Caco-2 (cell line): ENCODE results near the gene ZDHHC14. TPM values are rescaled to one million over a fixed set of nuclear protein-coding genes. Genes with fewer than 3 reads are reported as not detected.

Experiments used
- BruUV-seq: library from RNA; stranded (reverse); fragments of 400-500 nt; replicated peaks from 2 replicates; lab custom pipeline; 2021; lab: Mats Ljungman, UMichigan
- CTCF ChIA-PET: fragments of 300-600 bp; sonication (Branson Sonifier 250); formaldehyde crosslinking; loops from one replicate; lab custom pipeline; 2022; ENCODE audit warnings: antibody characterized with exemption; lab: Charles Lee
- POLR2A ChIA-PET: fragments of 300-600 bp; sonication (Branson Sonifier 250); formaldehyde crosslinking; loops from one replicate; lab custom pipeline; 2022; ENCODE audit warnings: antibody characterized with exemption; lab: Charles Lee
- DNase-seq, 2 experiments: peaks; one replicate each; pipeline versions ENCODE4 v3.0.0 to v3.0.0-alpha.2; 2020 to 2022
- H3K27me3 ChIP-seq: replicated peaks from 2 replicates; pipeline ENCODE4 v1.6.0; 2011; ENCODE audit warnings: low read length; ENCODE audit not compliant: control insufficient read depth, insufficient read depth
- H3K36me3 ChIP-seq: 2 replicates; pipeline ENCODE4 v1.5.1; 2011; ENCODE audit warnings: low read length; ENCODE audit not compliant: control insufficient read depth, insufficient read depth
- H3K4me1 ChIP-seq: fragments of 250-450 bp; sonication (Bioruptor Pico); 2 replicates; pipeline ENCODE4 v1.5.1; 2020; ENCODE audit warnings: mild to moderate bottlenecking
- H3K4me3 ChIP-seq: 2 replicates; pipeline ENCODE4 v1.5.1; 2011; ENCODE audit warnings: low read depth, mild to moderate bottlenecking, control low read depth, low read length
- H3K9me3 ChIP-seq: fragments of 250-450 bp; sonication (Bioruptor Pico); 2 replicates; pipeline ENCODE4 v1.5.1; 2020; ENCODE audit warnings: mild to moderate bottlenecking, moderate library complexity
- H3K27ac Mint-ChIP-seq: one replicate; pipeline ENCODE4 v1.8.0; 2022; ENCODE audit warnings: mixed read lengths; ENCODE audit not compliant: unreplicated experiment
- H3K27me3 Mint-ChIP-seq: one replicate; pipeline ENCODE4 v1.8.0; 2022; ENCODE audit warnings: mixed read lengths; ENCODE audit not compliant: insufficient read depth, unreplicated experiment
- H3K36me3 Mint-ChIP-seq: one replicate; pipeline ENCODE4 v1.8.0; 2022; ENCODE audit warnings: mild to moderate bottlenecking, mixed read lengths; ENCODE audit not compliant: insufficient read depth, unreplicated experiment
- H3K4me1 Mint-ChIP-seq: one replicate; pipeline ENCODE4 v1.8.0; 2022; ENCODE audit warnings: low read depth, mixed read lengths; ENCODE audit not compliant: unreplicated experiment
- H3K4me3 Mint-ChIP-seq: one replicate; pipeline ENCODE4 v1.8.0; 2022; ENCODE audit warnings: mild to moderate bottlenecking, moderate library complexity, mixed read lengths; ENCODE audit not compliant: unreplicated experiment
- H3K9me3 Mint-ChIP-seq: one replicate; pipeline ENCODE4 v1.8.0; 2022; ENCODE audit warnings: mixed read lengths; ENCODE audit not compliant: unreplicated experiment
- intact Hi-C: fragments of 100-400 bp; cut with micrococcal nuclease; formaldehyde crosslinking; loops from one replicate; pipeline ENCODE4 v1.10.0; 2022; ENCODE audit not compliant: unreplicated experiment
- total RNA-seq: library from RNA; stranded (reverse); gene quantifications from 2 replicates; pipeline ENCODE4 v1.2.3, GENCODE V29; 2022
- TF ChIP-seq, protein P1 (sequence below), 2 experiments: fragments of 200-600 bp in 1 of 2; IDR thresholded peaks; 1 replicate in 1 of 2; 2 replicates in 1 of 2; pipeline versions ENCODE4 v1.5.1 to v1.8.0; 2011 to 2022; ENCODE audit warnings: antibody characterized with exemption in 1 of 2, control low read depth in 1 of 2, inconsistent platforms in 1 of 2, low read depth in 1 of 2, low read length in 1 of 2, mild to moderate bottlenecking in 1 of 2, moderate library complexity in 1 of 2; ENCODE audit not compliant: insufficient read depth in 1 of 2, severe bottlenecking in 1 of 2, unreplicated experiment in 1 of 2

Gene ZDHHC14
- total RNA-seq, 1 experiment from 2014 or later, result 22.1 TPM

DNA sequence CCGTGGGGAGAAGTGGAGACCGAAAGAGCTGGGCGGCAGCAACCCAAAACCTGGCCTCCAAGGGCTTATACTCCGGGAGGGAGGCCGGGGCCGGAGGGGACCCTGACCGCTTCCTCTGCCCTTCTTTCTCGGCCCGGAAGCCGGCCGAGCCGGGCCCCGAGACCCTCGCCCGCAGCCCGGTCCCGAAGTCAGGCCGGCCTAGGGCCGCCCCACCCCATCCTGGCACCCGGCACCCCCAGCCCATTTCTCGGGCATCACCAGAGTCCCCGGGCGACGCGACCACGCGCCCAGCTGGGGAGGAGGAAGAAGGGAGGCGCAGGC lies 572 bp upstream of the ZDHHC14 start:
- no peaks in the 10 kb centered on the region for H3K9me3 Mint-ChIP-seq
- H3K36me3 Mint-ChIP-seq, result peaks cover 11% of the 10 kb centered on the region
- peaks cover 26% of the 10 kb centered on the region for H3K4me1 Mint-ChIP-seq
- BruUV-seq, result no TSS peak
- H3K4me3 Mint-ChIP-seq, result peak overlapping the region; percentile 83
- CTCF ChIA-PET, result interaction anchor here (0.6 to 1.0 kb wide), 6 partner anchors 13 to 286 kb away, joined by 3 to 5 read pairs (median 4); no protein-coding TSS in a partner anchor
- TF ChIP-seq, protein P1, sequence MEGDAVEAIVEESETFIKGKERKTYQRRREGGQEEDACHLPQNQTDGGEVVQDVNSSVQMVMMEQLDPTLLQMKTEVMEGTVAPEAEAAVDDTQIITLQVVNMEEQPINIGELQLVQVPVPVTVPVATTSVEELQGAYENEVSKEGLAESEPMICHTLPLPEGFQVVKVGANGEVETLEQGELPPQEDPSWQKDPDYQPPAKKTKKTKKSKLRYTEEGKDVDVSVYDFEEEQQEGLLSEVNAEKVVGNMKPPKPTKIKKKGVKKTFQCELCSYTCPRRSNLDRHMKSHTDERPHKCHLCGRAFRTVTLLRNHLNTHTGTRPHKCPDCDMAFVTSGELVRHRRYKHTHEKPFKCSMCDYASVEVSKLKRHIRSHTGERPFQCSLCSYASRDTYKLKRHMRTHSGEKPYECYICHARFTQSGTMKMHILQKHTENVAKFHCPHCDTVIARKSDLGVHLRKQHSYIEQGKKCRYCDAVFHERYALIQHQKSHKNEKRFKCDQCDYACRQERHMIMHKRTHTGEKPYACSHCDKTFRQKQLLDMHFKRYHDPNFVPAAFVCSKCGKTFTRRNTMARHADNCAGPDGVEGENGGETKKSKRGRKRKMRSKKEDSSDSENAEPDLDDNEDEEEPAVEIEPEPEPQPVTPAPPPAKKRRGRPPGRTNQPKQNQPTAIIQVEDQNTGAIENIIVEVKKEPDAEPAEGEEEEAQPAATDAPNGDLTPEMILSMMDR (IDR thresholded peaks at IDR 0.05; ENCODE audit: insufficient read depth in 1 of 2, low read depth in 1 of 2, low read length in 1 of 2, severe bottlenecking in 1 of 2, unreplicated experiment in 1 of 2), result no peak
- Histone ChIP-seq H3K4me3 (peak overlapping the region; percentile 98), H3K27me3 (no peaks in the 10 kb centered on the region), H3K36me3 (no peaks in the 10 kb centered on the region), H3K4me1 (peaks cover 7% of the 10 kb centered on the region; the same call in 1 of the 2 replicates), H3K9me3 (no peaks in the 10 kb centered on the region)
- intact Hi-C loops, result loop anchor here (1.0 to 2.0 kb wide), 3 partner anchors 56 to 217 kb away; no protein-coding TSS in a partner anchor
- H3K27ac Mint-ChIP-seq, result no peak overlapping the region
- no peaks in the 10 kb centered on the region for H3K27me3 Mint-ChIP-seq
- POLR2A ChIA-PET, result interaction anchor here (0.5 to 2.0 kb wide), 8 partner anchors 26 to 384 kb away, joined by 3 to 8 read pairs (median 3); partner anchors contain the start of gene TMEM242
- peak in 1 of 2 experiments; percentile 40 for DNase-seq

DNA sequence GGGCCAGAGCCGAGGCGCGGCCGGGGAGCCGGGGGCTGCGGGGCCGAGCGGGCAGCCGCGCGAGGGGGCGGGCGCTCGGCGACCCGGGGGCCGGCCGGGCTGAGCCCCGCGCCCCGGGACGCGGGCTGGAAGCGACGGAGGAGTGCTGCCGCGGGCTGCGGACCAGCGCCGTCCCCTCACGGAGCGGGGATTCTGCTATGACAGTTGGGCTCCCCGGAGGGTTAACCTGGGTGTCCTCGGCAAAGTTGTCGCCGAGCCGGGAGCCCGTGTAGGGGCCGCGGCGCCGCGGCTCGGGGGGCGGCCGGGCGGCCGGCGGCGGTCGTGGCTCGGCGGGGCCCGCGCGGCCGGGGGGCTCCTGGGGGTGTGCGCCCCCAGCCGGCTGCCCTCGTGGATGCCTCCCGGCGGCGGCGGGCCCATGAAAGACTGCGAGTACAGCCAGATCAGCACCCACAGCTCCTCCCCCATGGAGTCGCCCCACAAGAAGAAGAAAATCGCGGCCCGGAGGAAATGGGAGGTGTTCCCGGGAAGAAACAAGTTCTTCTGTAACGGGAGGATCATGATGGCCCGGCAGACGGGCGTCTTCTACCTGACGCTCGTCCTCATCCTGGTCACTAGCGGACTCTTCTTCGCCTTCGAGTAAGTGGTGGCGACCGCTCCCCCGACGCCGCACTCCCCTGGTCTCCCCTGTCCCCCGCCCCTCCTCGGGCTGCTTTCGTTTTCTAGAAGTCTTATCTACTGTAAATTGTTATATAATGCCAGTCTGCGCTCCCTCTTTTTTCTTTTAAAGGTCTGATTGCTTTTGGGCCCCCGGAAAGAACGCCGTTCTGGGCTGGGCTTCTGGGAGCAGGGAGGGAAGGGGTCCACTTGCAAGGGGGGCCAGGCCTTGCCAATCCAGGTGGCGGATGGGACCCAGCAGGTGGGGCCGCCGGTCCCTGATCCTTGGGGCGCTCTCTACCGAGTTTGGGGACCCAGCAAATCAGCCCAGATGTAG lies 936 bp downstream of the ZDHHC14 start:
- peak overlapping the region; percentile 1 for H3K27ac Mint-ChIP-seq
- intact Hi-C loops, result loop anchor here (1.0 to 2.0 kb wide), 4 partner anchors 42 to 149 kb away; no protein-coding TSS in a partner anchor
- no TSS peak for BruUV-seq
- DNase-seq, result peak; percentile 49 to 63
- CTCF ChIA-PET, result interaction anchor here (0.6 kb wide), 1 partner anchor 205 kb away, joined by 3 read pairs; no protein-coding TSS in a partner anchor
- H3K27me3 ChIP-seq, result no peaks in the 10 kb centered on the region
- peaks cover 26% of the 10 kb centered on the region for H3K4me1 Mint-ChIP-seq
- no peaks in the 10 kb centered on the region for H3K9me3 Mint-ChIP-seq
- H3K4me3 Mint-ChIP-seq, result peak overlapping the region; percentile 83
- H3K27me3 Mint-ChIP-seq, result no peaks in the 10 kb centered on the region
- TF ChIP-seq, protein P1 (IDR thresholded peaks at IDR 0.05; ENCODE audit: insufficient read depth in 1 of 2, low read depth in 1 of 2, low read length in 1 of 2, severe bottlenecking in 1 of 2, unreplicated experiment in 1 of 2), result no peak
- H3K4me3 ChIP-seq, result peak overlapping the region; percentile 98
- H3K4me1 ChIP-seq, result peaks cover 7% of the 10 kb centered on the region; the same call in 1 of the 2 replicates
- no peaks in the 10 kb centered on the region for H3K36me3 ChIP-seq
- peaks cover 11% of the 10 kb centered on the region for H3K36me3 Mint-ChIP-seq
- H3K9me3 ChIP-seq, result no peaks in the 10 kb centered on the region
- POLR2A ChIA-PET, result no interaction called here

DNA sequence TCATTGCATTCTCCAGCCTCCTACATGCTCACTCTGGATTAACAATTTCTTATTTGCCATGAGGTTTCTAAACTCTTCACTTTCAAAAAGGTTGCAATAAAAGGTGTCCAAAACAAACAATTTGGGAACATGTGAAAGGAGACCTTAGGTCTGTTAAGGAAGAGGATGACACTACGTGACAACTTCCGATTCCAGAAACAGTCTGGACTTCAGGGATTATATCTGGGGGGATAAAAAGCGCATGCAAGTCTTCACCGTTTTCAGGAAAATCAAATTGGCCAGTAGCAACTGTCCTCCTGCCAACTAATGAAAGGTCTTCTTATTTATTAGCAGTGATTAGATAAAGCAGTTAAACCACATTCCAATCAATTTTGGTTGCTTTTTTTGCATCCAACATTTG lies 1.8 kb downstream of the ZDHHC14 start:
- CTCF ChIA-PET, result interaction anchor here (0.6 to 1.0 kb wide), 2 partner anchors 10 to 204 kb away, joined by 3 read pairs; no protein-coding TSS in a partner anchor
- peaks cover 11% of the 10 kb centered on the region for H3K36me3 Mint-ChIP-seq
- peak overlapping the region; percentile 83 for H3K4me3 Mint-ChIP-seq
- BruUV-seq, result no TSS peak
- intact Hi-C loops, result loop anchor here (2.0 kb wide), 1 partner anchor 148 kb away; no protein-coding TSS in a partner anchor
- no peaks in the 10 kb centered on the region for H3K27me3 Mint-ChIP-seq
- peak overlapping the region; percentile 1 for H3K27ac Mint-ChIP-seq
- no peaks in the 10 kb centered on the region for H3K27me3 ChIP-seq
- TF ChIP-seq, protein P1 (IDR thresholded peaks at IDR 0.05; ENCODE audit: insufficient read depth in 1 of 2, low read depth in 1 of 2, low read length in 1 of 2, severe bottlenecking in 1 of 2, unreplicated experiment in 1 of 2), result no peak
- peaks cover 7% of the 10 kb centered on the region; the same call in 1 of the 2 replicates for H3K4me1 ChIP-seq
- peak overlapping the region; percentile 98 for H3K4me3 ChIP-seq
- no peaks in the 10 kb centered on the region for H3K9me3 Mint-ChIP-seq
- DNase-seq, result no peak
- H3K9me3 ChIP-seq, result no peaks in the 10 kb centered on the region
- H3K4me1 Mint-ChIP-seq, result peaks cover 26% of the 10 kb centered on the region
- no peaks in the 10 kb centered on the region for H3K36me3 ChIP-seq
- POLR2A ChIA-PET, result no interaction called here
